ENCODE data around the gene PDE9A. TPM values are rescaled to one million over a fixed set of nuclear protein-coding genes. Genes with fewer than 3 reads are reported as not detected.

PDE9A gene
- total and polyA plus RNA-seq, 3 donors from 2014 or later: 5.7 to 6.4 (median 6.3) TPM

- no peak for DNase-seq
- peaks cover 13% of the 10 kb centered on the region for H3K4me1 ChIP-seq
- intact Hi-C loops (cut with DNase I; ENCODE audit: low total_unique reads): loop anchor here (10.0 kb wide), 1 partner anchor 163 kb away; no protein-coding TSS in a partner anchor
- H3K4me3 ChIP-seq: no peak overlapping the region
- H3K27ac ChIP-seq: no peak overlapping the region
- no peaks in the 10 kb centered on the region for H3K9me3 ChIP-seq
- H3K36me3 ChIP-seq (ENCODE audit: low read depth, missing control alignments): no peaks in the 10 kb centered on the region
- 86 to 91% methylated on average over 13 to 16 of the region's 16 CpGs for WGBS, 2 donors
- no peaks in the 10 kb centered on the region for H3K27me3 ChIP-seq
- TF ChIP-seq, protein P1, sequence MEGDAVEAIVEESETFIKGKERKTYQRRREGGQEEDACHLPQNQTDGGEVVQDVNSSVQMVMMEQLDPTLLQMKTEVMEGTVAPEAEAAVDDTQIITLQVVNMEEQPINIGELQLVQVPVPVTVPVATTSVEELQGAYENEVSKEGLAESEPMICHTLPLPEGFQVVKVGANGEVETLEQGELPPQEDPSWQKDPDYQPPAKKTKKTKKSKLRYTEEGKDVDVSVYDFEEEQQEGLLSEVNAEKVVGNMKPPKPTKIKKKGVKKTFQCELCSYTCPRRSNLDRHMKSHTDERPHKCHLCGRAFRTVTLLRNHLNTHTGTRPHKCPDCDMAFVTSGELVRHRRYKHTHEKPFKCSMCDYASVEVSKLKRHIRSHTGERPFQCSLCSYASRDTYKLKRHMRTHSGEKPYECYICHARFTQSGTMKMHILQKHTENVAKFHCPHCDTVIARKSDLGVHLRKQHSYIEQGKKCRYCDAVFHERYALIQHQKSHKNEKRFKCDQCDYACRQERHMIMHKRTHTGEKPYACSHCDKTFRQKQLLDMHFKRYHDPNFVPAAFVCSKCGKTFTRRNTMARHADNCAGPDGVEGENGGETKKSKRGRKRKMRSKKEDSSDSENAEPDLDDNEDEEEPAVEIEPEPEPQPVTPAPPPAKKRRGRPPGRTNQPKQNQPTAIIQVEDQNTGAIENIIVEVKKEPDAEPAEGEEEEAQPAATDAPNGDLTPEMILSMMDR (IDR thresholded peaks at IDR 0.05): no peak
- TF ChIP-seq POLR2A (IDR thresholded peaks at IDR 0.05): no peak
These were observed 1.7 kb upstream of the PDE9A start for GRCh38 chr21:42651515-42652401.

GRCh38 chr21:42652527-42653230 lies 742 bp upstream of the PDE9A start:
- Histone ChIP-seq H3K4me1 (peaks cover 13% of the 10 kb centered on the region), H3K9me3 (no peaks in the 10 kb centered on the region), H3K36me3 (ENCODE audit: low read depth, missing control alignments) (no peaks in the 10 kb centered on the region), H3K4me3 (peak overlapping the region; percentile 57 to 59), H3K27ac (peak overlapping the region in 1 of 2 donors; percentile 66), H3K27me3 (no peaks in the 10 kb centered on the region)
- intact Hi-C loops (cut with DNase I; ENCODE audit: low total_unique reads): loop anchor here (10.0 kb wide), 1 partner anchor 162 kb away; no protein-coding TSS in a partner anchor
- 2 to 19% methylated on average over 10 to 24 of the region's 24 CpGs for WGBS, 2 donors
- DNase-seq: peak; percentile 73
- TF ChIP-seq, protein P1 (IDR thresholded peaks at IDR 0.05): peak; percentile 45 to 62 (median 47)
- TF ChIP-seq POLR2A (IDR thresholded peaks at IDR 0.05): no peak

- Histone ChIP-seq H3K27me3 (no peaks in the 10 kb centered on the region), H3K27ac (no peak overlapping the region), H3K36me3 (ENCODE audit: low read depth, missing control alignments) (no peaks in the 10 kb centered on the region), H3K4me1 (peaks cover 13% of the 10 kb centered on the region), H3K9me3 (no peaks in the 10 kb centered on the region), H3K4me3 (peak overlapping the region; percentile 59 to 66)
- TF ChIP-seq, protein P1 (IDR thresholded peaks at IDR 0.05): no peak
- TF ChIP-seq POLR2A (IDR thresholded peaks at IDR 0.05): no peak
- DNase-seq: no peak
- intact Hi-C loops (cut with DNase I; ENCODE audit: low total_unique reads): loop anchor here (10.0 kb wide), 1 partner anchor 160 kb away; no protein-coding TSS in a partner anchor
- WGBS, 2 donors: 3 to 13% methylated on average over 7 to 45 of the region's 45 CpGs
These were observed 925 bp downstream of the PDE9A start for GRCh38 chr21:42654179-42654912.

DNA sequence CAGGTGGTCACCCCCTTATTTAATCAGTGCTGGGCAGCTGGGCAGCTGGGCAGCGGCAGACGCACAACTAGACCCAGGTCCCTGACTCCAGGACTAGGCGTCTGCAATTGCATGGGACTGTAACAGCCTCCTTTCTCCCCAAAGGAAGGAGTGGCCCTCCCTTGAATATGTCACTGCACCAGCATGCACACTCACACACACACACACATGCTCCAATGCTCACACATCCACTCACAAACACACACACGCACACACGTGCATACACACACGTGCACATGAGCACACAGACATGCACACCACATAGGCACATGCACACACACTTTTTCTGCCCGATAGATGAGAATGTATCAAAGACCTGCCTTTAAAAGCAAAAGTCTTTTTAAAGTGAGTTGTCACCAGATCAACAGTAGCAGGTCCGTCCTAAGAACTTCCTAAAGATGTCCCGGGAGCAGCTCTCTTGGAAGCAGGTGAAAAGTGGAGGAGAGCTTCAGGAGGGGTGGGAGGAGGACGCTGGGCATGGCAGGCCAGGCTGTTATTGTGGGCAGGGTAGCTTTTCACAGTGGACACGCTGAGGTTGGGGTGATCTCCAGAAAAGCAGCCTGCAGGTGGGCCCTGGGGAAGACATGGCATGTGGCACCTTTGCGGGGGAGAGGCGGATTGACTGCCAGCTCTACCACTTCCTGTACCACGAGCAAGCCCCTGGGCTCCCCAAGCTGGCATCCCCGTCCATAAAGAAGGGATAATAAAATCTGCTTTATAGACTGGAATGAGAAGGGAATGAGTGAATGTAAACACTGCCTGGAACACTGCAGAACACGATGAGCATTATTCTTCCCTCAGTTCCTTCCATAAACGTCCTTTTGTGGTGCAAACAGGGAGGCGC lies 1.7 kb downstream of the PDE9A start:
- WGBS, 2 donors: 62 to 63% methylated on average over 18 of the region's 18 CpGs
- Histone ChIP-seq H3K27ac (no peak overlapping the region), H3K4me1 (peaks cover 13% of the 10 kb centered on the region)

More for the DNA sequence above, 1.7 kb downstream of the PDE9A start:
- no peaks in the 10 kb centered on the region for H3K27me3 ChIP-seq
- no peaks in the 10 kb centered on the region for H3K9me3 ChIP-seq
- H3K36me3 ChIP-seq (ENCODE audit: low read depth, missing control alignments): no peaks in the 10 kb centered on the region
- TF ChIP-seq, protein P1 (IDR thresholded peaks at IDR 0.05): no peak
- no peak for TF ChIP-seq POLR2A (IDR thresholded peaks at IDR 0.05)
- DNase-seq: no peak
- intact Hi-C loops (cut with DNase I; ENCODE audit: low total_unique reads): loop anchor here (10.0 kb wide), 1 partner anchor 160 kb away; no protein-coding TSS in a partner anchor
- peak overlapping the region in 1 of 2 donors; percentile 66 for H3K4me3 ChIP-seq

Measured in testis (tissue), 3 donors.